ENCODE data around the gene IL12RB2. TPM values are rescaled to one million over a fixed set of nuclear protein-coding genes. Genes with fewer than 3 reads are reported as not detected.

Gene IL12RB2
- total and polyA plus RNA-seq, 2 donors (not counting 1 experiment from before 2014, with no cell fraction given) = 0.67 TPM; not detected in 1

DNA sequence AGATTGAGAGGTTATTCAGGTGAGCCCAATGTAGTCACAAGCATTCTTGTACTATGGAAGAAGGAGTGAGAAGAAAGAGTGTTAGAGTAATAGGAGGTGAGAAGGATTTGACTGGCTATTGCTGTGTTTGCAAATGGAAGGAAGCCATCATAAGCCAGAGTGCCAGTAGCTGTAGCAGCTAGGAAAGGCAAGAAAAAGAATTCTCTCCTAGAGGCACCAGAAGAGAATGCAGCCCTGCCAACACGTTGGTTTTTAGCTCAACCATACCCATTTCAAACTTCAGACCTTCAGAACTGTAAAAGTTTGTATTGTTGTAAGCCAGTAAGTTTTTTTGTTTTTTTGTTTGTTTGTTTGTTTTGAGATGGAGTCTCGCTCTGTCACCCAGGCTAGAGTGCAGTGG is 8.9 kb upstream of the IL12RB2 start:
- no peak overlapping the region for H3K4me3 ChIP-seq (ENCODE audit: control extremely low read depth in 1 of 5, extremely low read depth in 1 of 5, insufficient read depth in 1 of 5, low read depth in 2 of 5, low read length in 4 of 5)
- no peak for TF ChIP-seq CTCF (IDR thresholded peaks at IDR 0.05)
- no peak for TF ChIP-seq EZH2 (IDR thresholded peaks at IDR 0.05; ENCODE audit: borderline replicate concordance, insufficient read depth, low read depth, low read length, poor library complexity, severe bottlenecking)
- CTCF ChIA-PET = interaction anchor here (1.4 kb wide), 1 partner anchor 202 kb away, joined by 4 read pairs; no protein-coding TSS in a partner anchor
- no peak overlapping the region for H3K4me3 Mint-ChIP-seq
- no peaks in the 10 kb centered on the region for H3K36me3 ChIP-seq (replicated peaks in 1 of 2; ENCODE audit: control extremely low read depth in 1 of 2, control insufficient read depth in 1 of 2, extremely low read depth in 1 of 2, insufficient read depth in 2 of 2, low read length in 1 of 2)
- peaks cover 14% of the 10 kb centered on the region for H3K27me3 Mint-ChIP-seq
- WGBS (ENCODE audit: insufficient coverage) = no CpG with 5 or more reads among the region's 2 CpGs
- no peaks in the 10 kb centered on the region for H3K79me2 ChIP-seq (ENCODE audit: control insufficient read depth, insufficient read depth, low read length)
- no peaks in the 10 kb centered on the region for H3K4me1 Mint-ChIP-seq
- no peak overlapping the region for H3K4me2 ChIP-seq (replicated peaks; ENCODE audit: low read depth, low read length, poor library complexity, severe bottlenecking)
- no peak overlapping the region for H3K27ac ChIP-seq (ENCODE audit: low read length in 2 of 2)
- no peaks in the 10 kb centered on the region for H3K9me3 Mint-ChIP-seq (ENCODE audit: insufficient read depth)
- ATAC-seq (ENCODE audit: low read depth) (no peak), DNase-seq (no peak)
- no peak overlapping the region for H3K27ac Mint-ChIP-seq
- H3K9ac ChIP-seq (ENCODE audit: low read length) = no peak overlapping the region
- POLR2A ChIA-PET = no interaction called here
- H3K4me1 ChIP-seq (ENCODE audit: control insufficient read depth in 2 of 2, insufficient read depth in 2 of 2, low read length in 2 of 2) = no peaks in the 10 kb centered on the region
- intact Hi-C loops (cut with micrococcal nuclease) = no loop called here
- no peaks in the 10 kb centered on the region for H3K27me3 ChIP-seq (replicated peaks in 1 of 4; ENCODE audit: control extremely low read depth in 1 of 4, control insufficient read depth in 3 of 4, insufficient read depth in 4 of 4, low read length in 3 of 4)
- no peak overlapping the region for H2AFZ ChIP-seq (ENCODE audit: insufficient read depth, low read depth, low read length, poor library complexity, severe bottlenecking)
- H3K9me3 ChIP-seq (ENCODE audit: control extremely low read depth in 1 of 3, control insufficient read depth in 2 of 3, insufficient read depth in 1 of 3, low read length in 2 of 3) = no peaks in the 10 kb centered on the region
- no peaks in the 10 kb centered on the region for H4K20me1 ChIP-seq (ENCODE audit: control insufficient read depth, insufficient read depth, low read length, poor library complexity, severe bottlenecking)

DNA sequence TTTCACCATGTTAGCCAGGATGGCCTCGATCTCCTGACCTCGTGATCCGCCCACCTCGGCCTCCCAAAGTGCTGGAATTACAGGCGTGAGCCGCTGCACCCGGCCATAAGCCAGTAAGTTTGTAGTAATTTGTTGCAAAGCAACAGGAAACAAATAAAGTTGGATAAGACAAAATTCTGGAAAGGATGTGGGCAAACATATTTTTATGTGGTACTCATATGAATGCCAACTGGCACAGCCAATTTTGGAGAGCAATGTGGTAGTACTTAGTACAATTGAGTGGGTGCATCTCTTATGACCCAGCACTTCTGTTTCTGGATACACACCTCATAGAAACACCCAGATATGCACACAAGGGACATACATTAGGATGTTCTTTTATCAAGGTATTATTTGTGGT is 8.4 kb upstream of the IL12RB2 start:
- Histone ChIP-seq H3K27me3 (replicated peaks in 1 of 4; ENCODE audit: control extremely low read depth in 1 of 4, control insufficient read depth in 3 of 4, insufficient read depth in 4 of 4, low read length in 3 of 4) (no peaks in the 10 kb centered on the region), H3K4me1 (ENCODE audit: control insufficient read depth in 2 of 2, insufficient read depth in 2 of 2, low read length in 2 of 2) (no peaks in the 10 kb centered on the region), H4K20me1 (ENCODE audit: control insufficient read depth, insufficient read depth, low read length, poor library complexity, severe bottlenecking) (no peaks in the 10 kb centered on the region), H3K9me3 (ENCODE audit: control extremely low read depth in 1 of 3, control insufficient read depth in 2 of 3, insufficient read depth in 1 of 3, low read length in 2 of 3) (no peaks in the 10 kb centered on the region), H3K4me2 (replicated peaks; ENCODE audit: low read depth, low read length, poor library complexity, severe bottlenecking) (no peak overlapping the region), H3K36me3 (replicated peaks in 1 of 2; ENCODE audit: control extremely low read depth in 1 of 2, control insufficient read depth in 1 of 2, extremely low read depth in 1 of 2, insufficient read depth in 2 of 2, low read length in 1 of 2) (no peaks in the 10 kb centered on the region), H3K27ac (ENCODE audit: low read length in 2 of 2) (no peak overlapping the region), H2AFZ (ENCODE audit: insufficient read depth, low read depth, low read length, poor library complexity, severe bottlenecking) (no peak overlapping the region), H3K4me3 (ENCODE audit: control extremely low read depth in 1 of 5, extremely low read depth in 1 of 5, insufficient read depth in 1 of 5, low read depth in 2 of 5, low read length in 4 of 5) (no peak overlapping the region), H3K9ac (ENCODE audit: low read length) (no peak overlapping the region), H3K79me2 (ENCODE audit: control insufficient read depth, insufficient read depth, low read length) (no peaks in the 10 kb centered on the region)
- H3K9me3 Mint-ChIP-seq (ENCODE audit: insufficient read depth) = no peaks in the 10 kb centered on the region
- H3K27me3 Mint-ChIP-seq = peaks cover 16% of the 10 kb centered on the region
- intact Hi-C loops (cut with micrococcal nuclease) = no loop called here
- ATAC-seq (ENCODE audit: low read depth) = no peak
- H3K4me1 Mint-ChIP-seq = no peaks in the 10 kb centered on the region
- H3K4me3 Mint-ChIP-seq = no peak overlapping the region
- CTCF ChIA-PET = interaction anchor here (1.4 kb wide), 1 partner anchor 201 kb away, joined by 4 read pairs; no protein-coding TSS in a partner anchor
- no peak for DNase-seq
- no peak overlapping the region for H3K27ac Mint-ChIP-seq
- 100% methylated on average over 2 of the region's 7 CpGs for WGBS (ENCODE audit: insufficient coverage)
- POLR2A ChIA-PET = no interaction called here
- no peak for TF ChIP-seq CTCF (IDR thresholded peaks at IDR 0.05)
- TF ChIP-seq EZH2 (IDR thresholded peaks at IDR 0.05; ENCODE audit: borderline replicate concordance, insufficient read depth, low read depth, low read length, poor library complexity, severe bottlenecking) = no peak
